ENCODE measurements around the gene COL4A5.
"Not testable (repeated sequence)": the region's sequence is repeated elsewhere in the genome, so short reads cannot be mapped to it uniquely, and the experiment has no call there.

The COL4A5 gene

GRCh38 chrX:108439426-108439942 lies at the start of gene COL4A5:
TSS of gene COL4A5 (plus strand) at chrX:108439838. CDS start at chrX:108440126, 288 bp downstream.
- DNase-seq: no peak

GRCh38 chrX:108390976-108391717 lies 48.5 kb upstream of the COL4A5 start:
- DNase-seq: not testable (repeated sequence)

DNA sequence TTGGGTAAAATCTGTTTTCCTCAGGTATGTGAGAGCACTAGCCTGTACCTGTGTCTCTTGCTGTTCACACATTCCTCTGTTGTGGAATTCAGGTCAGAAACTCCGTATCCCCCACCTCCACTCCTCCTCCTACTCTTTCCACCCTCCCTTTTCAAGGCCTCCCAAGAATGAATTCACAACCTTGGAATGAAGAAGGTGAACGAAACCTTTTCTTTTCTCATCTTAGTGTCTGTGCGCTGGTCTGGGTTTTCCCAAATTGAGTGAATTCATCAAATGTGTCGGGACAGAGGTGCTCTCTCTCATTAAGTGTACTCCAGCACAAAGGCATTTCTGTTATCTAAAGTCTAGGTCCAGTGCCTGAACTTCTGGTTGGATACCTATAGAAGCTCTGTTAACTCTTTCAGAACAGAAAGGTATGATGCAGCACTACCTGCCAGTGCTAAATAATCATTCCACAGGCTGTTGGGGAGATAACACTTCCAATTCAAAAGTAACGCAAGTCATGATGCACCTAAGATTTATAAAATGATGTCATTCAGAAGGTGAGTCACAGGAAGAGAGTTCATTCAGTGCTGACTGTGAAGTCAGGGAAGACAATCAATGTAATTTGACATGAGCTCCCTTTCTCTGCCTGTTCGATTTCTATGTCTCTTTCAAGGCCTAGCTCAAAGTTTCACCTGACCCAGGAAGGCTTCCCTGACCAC lies 43.3 kb upstream of the COL4A5 start:
- no peak for DNase-seq

DNA sequence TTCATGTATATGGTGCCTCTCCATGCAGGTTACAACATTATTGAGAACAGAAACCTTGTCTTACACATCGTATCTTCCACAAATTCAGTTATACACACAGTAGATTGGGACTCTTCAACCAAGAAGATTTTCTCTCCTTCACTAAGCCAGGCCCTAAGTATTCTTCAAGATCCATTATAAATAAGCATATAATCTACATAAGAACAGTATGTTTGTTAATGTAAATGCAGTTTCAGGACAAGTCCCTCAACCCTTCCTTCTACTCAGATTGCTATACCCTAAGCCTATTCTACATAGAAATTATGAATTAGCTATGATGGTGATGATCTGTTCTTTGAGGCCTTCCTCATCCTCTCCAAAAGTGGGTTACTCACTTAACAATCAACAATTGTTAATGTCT lies 42.7 kb upstream of the COL4A5 start:
- DNase-seq: no peak

DNA sequence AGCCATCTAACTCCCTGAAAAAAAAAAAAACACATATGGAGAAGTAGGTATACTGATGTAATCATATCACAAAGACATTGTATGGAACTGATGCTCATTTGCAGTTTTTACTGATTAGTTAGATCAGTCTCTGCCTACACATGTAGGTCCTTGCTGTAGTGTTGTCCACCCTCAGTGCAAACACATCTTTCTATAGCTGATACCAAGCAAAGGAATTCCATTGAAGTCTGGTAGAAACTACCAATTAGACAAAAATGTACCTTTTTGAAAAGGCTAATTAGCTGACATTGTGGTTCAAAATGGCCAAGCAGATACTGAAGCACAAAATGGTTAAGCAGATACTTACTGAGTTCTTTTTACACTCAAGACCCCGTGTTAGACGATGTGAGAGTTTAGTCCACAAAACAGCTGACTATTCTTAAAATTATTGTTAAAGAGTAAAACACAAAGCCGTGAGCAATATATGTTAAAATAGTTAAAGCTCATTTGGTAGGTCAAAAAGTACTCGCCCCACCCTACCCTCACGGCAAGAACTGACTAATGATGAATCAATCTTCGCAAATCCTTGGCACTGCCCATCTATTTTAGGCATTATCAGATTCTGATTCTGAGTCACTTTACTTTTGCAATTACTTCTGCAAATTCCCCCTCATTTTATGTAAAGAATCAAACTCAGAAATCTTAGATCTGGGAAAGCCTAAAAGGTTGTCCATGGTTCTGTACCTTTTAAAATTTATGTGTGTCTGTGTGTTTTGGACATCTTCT lies 41.8 kb upstream of the COL4A5 start:
- DNase-seq: no peak

DNA sequence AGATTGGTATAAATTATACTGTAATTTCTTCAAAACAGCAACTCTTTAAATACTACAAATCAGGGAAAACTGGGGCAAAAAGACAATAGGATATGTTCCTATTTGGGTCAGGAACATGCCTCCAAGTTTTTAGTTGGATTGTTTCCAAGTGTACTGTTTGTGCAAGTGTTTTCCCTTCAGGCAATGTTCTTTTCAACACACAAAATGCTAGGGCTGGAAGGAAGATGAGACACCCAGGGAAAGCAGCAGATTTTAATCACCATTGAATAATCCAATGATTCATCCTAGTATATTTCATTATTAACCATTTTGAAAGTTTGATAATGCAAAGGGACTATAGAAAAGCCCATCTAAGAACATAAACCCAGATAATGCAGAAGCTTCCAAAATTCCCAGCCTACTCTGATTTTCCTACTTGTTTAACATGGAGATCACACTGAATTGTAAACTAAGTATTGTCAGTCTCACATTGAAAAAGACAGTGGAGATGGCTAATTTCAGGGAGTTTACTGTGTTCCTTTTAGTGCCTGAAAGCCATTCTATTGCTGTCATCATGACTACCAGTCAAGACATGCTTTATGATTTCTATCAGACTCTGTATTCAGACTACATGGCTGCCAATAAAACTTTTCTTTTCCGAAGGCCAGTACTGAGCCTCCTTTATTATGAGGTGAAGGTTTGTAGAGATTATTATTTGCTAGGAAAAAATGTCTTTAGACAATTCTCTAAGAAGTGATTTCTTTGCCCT lies 40.0 kb upstream of the COL4A5 start:
- DNase-seq: no peak

GRCh38 chrX:108412783-108413182 lies 26.9 kb upstream of the COL4A5 start:
- no peak for DNase-seq

GRCh38 chrX:108415146-108415545 lies 24.5 kb upstream of the COL4A5 start:
- no peak for DNase-seq

- DNase-seq: no peak
These were observed 23.7 kb upstream of the COL4A5 start for GRCh38 chrX:108415891-108416290.

GRCh38 chrX:108417257-108417656 lies 22.4 kb upstream of the COL4A5 start:
- DNase-seq: no peak

DNA sequence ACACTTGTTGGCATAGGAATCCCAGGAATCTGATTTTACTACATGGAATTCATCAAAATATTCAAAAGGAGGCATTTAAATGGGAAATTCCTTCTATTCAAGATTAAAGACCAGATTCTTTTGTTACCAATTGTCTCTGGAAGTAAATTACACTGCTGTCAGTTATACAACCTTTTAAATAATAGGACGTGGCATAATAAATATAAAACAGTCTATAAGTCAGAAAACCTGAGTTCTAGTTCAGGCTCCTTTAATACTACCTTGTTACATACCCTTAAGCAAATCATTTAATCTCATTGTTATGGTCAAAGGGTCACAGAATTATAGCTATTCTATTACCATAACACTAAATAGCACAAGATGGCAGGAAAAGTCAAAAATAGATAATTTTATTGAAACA lies 20.2 kb upstream of the COL4A5 start:
- no peak for DNase-seq

- no peak for DNase-seq
These were observed 19.2 kb upstream of the COL4A5 start for GRCh38 chrX:108420481-108420880.

DNA sequence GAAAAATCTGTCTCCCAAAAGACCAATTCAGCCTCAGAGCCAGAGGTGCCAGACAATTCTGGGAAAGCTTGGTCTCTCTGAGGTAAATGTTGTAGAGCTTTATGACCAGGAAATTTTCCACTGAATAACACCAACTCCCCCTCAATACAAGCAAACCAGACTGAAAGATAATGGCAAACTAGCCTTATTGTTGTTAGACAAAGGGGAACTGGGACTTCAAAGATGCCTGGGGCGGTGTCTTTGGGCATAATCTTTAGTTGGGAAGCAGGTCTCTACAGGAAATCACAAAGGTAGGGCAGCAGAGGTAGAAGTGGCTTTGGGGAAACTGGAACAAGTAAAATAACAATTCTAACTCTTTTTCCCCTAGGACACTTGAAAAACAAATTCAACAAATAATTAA lies 13.4 kb upstream of the COL4A5 start:
- no peak for DNase-seq

DNA sequence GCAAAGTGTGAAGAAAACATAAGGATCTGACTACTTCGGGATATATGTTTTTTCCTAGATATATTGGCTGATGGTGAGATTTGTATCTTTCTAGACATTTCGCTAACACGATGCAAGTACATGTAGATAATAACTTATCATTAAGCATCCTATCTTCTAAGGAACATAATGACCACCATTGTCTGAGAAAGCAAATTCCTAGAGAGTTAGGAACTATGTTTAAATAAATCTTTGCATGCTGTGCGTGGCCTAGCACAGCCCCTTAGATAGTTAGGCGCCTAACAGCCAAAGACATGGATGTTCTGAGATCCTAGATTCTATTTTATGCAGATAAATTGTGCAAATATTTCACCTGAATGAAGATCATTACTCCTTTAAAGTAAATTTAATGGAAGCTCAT lies 4.4 kb upstream of the COL4A5 start:
- no peak for DNase-seq

DNA sequence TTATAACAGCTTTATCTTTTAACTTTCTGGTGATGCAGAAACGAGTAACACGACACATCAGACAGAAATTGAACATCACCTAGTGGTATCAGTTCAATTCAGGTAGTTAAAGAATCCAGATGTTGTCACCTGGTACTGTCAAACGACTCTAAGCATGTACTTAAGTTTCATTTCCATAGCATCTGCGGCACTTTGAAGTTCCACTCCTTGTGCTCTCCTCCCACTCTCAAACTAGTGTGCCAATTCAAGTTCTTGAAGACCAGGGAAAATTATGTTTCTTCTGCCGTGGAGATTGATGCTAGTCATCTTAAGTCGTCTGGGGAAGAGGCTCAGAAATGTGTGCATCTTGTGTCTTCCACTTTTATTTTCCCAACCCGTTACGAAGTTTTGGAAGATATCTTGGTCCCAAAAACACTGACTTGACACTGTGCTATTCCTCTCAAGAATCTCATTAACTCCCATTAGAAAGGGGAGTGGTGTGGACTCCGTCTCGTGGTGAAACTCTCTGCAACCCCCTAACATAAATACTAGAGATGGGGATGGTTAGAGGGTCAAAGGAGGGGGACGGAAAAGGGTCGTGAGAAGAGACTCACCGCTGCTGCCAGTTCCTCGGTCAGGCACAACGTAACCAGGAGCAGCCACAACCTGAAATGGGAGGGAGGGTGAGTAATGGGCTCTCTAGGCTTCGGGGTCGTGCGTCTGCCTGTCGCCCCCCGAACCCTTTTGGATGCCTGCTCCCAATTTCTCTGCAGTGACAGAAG lies 2.1 kb upstream of the COL4A5 start:
- no peak for DNase-seq

GRCh38 chrX:108438110-108438623 lies 1.5 kb upstream of the COL4A5 start, which contains the start of gene COL4A6:
TSS of gene COL4A6 (minus strand) at chrX:108438422. CDS start at chrX:108438196, 226 bp downstream.
- DNase-seq: no peak

DNA sequence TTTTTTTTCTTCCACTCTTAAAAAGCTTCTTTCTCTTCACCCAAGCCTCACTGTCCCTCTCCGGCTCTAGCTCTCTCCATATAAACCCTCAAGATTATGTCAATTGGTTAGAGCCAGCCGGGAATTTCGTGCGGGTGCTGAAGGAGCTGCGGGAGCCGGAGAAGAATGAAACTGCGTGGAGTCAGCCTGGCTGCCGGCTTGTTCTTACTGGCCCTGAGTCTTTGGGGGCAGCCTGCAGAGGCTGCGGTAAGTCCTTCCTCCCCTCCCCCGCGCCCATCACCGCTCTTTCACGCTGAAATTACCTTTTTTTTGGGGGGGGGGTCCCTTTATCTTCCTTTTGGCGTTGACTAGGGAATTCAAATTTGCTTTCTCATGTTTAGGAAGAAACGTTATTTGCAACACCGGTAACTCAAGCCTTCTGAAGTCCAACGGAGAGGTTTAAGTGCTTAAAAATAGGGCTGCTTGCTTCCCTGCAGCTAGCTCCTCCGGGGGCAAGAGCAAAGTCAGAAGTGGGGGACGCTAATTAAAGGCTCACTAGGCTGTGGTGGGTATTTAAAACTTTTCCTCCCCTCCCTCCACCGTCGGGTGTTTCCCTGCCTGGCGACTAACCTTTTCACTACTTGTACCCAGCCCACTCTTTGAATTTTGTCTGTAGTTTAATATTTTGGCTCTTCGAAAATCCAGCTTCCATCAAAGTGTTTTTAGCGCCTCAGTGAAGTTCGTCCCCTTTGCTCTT lies 491 bp downstream of the COL4A5 start:
- DNase-seq: no peak

DNA sequence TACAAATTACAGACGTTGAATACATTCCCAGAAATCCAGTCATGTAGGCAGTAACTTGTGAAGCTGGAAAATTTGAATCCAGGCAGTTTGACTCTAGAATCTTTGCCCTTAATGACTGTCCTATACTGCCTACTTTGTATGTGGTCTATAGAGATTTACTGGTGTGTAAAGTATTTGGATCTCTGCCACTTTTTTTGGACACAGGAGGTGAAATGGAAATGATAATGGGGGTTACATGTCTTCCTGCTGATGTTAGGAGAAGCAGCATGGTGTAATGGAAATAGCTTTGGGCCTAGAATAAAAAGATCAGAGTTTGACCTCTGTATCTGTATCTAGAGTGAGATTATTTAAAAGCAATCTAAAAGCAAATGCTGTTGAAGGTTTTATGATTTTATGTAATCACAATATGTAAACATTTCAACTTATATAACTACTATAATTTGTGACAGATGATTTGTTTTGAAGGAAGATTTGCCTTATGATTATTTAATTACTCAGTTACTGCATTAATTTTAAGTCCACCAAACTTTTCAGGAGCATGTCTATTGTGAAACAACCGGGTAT lies 3.3 kb downstream of the COL4A5 start:
- no peak for DNase-seq

GRCh38 chrX:108447303-108447702 lies 7.7 kb downstream of the COL4A5 start:
- no peak for DNase-seq

DNA sequence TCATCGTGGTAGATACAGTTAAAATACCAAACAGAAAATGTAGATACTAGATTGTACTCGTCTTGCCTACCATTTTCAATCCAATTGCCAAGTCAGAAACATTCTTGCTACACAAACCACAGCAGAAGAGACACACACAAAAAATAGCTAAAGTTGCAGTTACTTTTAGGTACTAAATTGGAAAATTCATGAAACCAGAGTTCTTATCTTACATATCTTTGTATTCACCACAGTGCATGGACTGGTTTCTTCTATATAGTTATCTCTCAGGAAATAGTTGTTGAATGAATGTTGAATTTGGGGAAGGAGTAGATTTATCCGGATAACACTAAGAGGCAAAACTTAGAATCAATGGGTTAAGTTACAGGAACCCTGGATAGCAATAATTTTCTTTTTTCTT lies 14.2 kb downstream of the COL4A5 start:
- no peak for DNase-seq

Measured in SHP77 (cell line).